GM21528 (cell line): Measurements from ENCODE around the gene FAM135A.
"Not testable (repeated sequence)": the region's sequence is repeated elsewhere in the genome, so short reads cannot be mapped to it uniquely, and the experiment has no call there.

Experiments used
- ATAC-seq: cut with Tn5 transposase; IDR thresholded peaks from one replicate; pipeline ENCODE4 v1.9.1; 2021; ENCODE audit warnings: mild to moderate bottlenecking, moderate library complexity; ENCODE audit not compliant: unreplicated experiment, low FRiP score

Gene FAM135A

DNA sequence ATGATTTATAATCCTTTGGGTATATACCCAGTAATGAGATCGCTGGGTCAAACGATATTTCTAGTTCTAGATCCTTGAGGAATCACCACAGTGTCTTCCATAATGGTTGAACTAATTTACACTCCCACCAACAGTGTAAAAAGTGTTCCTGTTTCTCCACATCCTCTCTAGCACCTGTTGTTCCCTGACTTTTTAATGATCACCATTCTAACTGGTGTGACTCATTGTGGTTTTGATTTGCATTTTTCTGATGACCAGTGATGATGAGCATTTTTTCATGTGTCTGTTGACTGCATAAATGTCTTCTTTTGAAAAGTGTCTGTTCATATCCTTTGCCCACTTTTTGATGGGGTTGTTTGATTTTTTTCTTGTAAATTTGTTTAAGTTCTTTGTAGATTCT lies 40.6 kb downstream of the FAM135A start:
- not testable (repeated sequence) for ATAC-seq

DNA sequence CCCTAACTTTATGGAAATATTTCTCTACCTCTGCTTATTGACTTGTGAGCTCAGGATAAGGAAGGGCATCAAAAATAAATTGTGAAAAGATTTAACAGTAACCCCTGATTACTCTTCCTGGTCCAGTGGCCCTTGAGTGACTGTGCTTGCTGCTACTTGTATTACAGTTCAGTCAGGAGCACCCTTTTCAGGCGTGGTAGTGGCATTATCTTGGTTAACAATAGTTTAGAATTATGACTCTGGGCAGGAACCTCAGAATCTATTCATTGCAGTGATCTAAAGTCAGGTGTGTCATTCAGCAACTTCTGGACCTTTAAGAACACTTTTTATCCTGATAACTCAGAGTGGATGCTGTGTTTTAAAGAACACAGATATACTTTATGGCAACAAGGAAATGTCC lies 43.4 kb downstream of the FAM135A start:
- ATAC-seq: no peak

DNA sequence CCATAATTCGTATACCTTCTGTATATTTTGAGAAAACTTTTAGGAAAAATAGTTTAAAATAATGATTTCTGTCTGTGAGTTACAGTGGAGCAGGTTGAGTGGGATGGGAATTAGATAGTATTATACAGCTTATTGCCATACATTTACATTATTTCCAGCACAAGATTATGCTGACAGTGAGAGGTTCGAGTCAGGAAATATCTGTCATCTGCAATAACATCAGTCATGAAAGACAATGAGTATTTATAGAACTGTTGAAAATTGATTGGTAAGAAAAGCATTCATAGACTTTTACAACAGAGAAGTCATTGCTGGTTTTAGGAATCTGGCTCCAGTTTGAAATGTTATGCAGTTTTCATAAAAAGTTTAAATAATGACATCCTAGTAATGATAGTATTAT lies 45.9 kb downstream of the FAM135A start:
- no peak for ATAC-seq

DNA sequence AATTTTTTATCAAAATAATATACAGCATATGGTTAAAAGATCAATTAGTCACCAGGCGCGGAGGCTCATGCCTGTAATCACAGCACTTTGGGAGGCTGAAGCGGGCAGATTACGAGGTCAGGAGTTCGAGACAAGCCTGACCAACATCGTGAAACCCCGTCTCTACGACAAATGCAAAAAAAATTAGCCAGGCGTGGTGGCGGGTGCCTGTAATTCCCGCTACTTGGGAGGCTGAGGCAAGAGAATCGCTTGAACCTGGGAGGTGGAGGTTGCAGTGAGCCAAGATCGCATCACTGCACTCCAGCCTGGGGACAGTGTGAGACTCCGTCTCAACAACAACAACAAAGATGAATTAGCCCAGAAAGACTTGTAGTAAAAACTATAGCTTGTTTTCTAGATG lies 46.4 kb downstream of the FAM135A start:
- not testable (repeated sequence) for ATAC-seq

DNA sequence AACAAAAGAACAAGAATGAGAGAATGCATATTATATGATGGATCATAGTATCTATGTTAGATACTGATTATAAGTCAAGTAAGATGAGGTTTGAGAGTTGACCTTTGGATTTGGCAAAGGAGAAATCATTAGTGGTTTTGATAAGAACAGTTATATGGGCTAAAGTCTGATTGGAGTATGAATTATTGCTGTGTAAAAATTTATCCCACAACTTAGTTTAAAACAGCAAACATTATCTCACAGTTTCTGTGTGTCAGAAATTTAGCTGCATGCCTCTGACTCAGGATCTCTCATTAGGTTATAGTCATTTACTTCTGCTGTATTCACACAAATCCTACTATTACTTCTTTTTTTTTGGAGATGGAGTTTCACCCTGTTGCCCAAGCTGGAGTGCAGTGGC lies 56.7 kb downstream of the FAM135A start:
- ATAC-seq: no peak

DNA sequence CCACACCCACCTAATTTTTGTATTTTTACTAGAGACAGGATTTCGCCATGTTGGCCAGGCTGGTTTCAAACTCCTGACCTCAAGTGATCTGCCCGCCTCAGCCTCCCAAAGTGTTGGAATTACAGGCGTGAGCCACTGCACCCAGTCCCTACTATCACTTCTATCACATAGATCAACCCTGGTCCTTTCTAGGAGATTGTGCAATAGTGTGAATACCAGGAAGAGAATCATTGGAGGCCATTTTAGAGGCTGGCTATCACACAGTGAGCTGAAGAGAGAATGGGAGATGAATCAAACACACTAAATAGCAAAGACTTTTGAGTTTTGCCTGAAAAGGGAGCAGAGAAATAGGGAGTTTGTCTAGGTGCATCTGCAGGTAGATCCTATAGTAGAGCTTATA lies 57.2 kb downstream of the FAM135A start:
- not testable (repeated sequence) for ATAC-seq

DNA sequence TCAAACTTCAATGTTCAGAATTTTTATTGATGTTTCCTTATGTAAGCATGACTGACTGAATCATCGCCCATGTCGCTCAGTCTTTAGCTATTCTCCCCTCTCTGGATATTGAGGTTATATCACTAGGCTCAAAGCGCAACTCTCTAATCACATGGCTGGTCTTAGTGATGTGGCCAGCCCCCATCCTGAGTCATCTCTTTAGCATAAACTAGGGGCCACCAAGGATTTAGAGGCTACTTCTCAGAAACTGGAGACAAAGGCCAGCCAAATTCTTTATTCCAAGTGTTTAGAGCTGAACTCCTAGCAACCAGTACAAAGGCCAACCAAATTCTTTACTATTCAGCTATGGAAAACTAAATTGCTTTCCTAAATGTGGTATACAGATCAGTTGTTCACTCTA lies 61.4 kb downstream of the FAM135A start:
- ATAC-seq: no peak

DNA sequence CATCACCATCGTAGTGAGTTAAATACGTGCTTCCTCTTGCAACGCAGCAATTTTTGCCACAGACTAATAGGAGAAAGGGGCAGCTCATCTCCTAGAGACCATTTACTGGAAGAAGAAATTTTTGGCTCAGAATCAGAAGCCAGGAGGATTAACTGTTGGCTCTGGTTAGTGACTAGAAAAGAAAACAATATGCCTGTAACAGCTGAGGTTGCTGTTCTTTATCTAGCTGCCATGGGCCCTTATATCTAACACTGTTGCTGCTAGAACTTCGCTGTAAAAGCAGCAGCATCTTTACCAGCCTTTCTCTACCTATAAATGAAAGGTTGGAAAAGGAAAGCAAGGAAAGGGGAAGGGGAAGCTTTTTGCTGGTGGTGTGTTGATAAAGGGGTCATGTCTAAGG lies 65.9 kb downstream of the FAM135A start:
- no peak for ATAC-seq

DNA sequence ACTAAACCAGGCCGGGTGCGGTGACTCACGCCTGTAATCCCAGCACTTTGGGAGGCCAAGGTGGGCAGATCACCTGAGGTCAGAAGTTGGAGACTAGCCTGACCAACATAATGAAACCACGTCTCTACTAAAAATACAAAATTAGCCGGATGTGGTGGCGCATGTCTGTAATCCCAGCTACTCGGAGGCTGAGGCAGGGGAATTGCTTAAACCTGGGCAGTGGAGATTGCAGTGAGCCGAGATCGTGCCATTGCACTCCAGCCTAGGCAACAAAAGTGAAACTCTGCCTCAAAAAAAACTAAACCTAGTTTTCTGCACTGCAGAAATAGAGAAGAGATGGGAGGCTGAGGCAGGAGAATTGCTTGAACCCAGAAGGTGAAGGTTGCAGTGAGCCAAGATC lies 73.3 kb downstream of the FAM135A start:
- not testable (repeated sequence) for ATAC-seq

DNA sequence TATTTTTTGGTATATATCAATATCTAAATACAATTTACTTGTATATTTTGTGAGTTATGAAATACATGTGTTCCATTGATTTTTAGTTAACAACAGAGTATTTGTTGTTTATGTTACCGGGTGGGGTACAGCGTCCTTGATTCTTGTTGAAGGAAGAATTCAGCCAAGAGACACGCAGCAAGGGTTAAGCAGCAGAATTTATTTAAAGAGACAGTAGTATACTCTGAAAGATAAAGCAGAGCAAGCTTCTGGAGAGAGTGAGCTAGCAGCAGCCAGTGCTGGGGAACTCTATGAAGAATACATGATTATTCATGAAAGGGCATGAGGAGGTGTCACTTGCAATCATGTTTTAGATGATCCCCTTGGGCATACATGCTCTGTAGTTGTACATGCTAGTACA lies 76.1 kb downstream of the FAM135A start:
- no peak for ATAC-seq

DNA sequence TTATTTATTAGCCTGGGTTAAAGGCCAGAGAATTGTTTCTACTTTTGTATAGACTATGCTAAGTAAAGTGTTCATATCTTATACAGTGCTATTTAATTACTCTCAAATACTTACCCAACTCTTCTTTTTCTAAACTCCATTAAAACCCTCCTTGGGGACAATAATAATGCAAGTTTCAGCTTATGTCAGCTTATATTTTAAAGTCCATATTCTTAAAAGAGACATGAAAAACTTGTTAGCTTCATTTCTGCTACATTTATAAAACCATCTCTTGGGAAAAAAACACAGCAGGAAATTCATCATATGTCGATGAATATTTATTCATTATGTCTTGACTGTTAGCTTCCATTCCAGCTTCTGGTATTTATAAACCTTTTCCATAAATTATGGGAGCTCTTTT lies 81.5 kb downstream of the FAM135A start:
- no peak for ATAC-seq

DNA sequence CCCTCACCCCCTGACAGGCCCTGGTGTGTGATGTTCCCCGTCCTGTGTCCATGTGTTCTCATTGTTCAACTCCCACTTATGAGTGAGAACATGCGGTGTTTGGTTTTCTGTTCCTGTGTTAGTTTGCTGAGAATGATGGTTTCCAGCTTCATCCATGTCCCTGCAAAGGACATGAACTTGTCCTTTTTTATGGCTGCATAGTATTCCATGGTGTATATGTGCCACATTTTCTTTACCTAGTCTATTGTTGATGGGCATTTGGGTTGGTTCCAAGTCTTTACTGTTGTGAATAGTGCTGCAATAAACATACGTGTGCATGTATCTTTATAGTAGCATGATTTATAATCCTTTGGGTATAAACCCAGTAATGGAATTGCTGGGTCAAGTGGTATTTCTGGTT lies 82.5 kb downstream of the FAM135A start:
- ATAC-seq: not testable (repeated sequence)

DNA sequence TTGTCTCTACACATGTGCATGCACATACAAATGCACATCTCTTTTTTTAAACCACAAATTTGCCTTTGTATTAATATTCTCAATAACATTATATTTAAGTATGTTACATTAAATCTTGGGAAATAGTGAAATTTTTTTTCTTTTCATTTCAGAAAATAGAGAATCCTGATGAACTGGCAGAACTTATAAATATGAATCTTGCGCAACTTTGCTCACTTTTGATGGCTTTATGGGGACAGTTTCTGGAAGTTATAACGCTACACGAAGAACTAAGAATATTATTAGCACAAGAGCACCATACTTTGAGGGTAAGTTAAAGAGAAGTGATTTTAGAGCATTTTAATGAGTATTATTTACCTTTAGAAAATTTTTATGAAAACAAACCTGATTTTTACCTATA lies 89.2 kb downstream of the FAM135A start:
- no peak for ATAC-seq

DNA sequence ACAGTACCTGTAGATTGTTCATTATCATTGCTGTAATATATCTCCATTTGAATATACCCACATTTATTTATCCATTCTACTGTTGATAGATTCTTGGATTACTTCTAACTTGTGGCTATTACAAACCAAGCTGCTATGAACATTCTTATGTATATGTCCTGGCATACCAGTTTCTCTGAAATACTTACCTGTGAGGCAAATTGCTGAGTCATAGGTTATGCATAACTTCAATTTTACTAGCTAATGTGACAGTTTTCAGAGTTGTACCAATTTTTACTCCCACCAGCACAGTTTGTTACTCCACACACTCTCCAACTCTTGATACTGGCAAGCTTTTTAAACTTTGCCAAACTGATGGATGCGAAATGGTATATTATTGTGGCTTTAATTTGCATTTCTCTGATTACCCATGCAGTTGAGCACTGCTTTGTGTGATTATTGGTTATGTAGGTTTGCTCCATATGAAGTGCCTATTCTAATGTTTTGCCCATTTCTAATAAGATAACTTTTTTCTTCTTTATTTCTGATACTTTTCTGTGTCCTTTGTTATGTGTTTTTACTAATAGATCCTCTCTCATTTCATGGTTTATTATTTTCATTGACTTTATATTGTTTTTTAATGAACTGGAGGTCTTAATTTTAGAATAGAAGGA lies 90.6 kb downstream of the FAM135A start:
- no peak for ATAC-seq

DNA sequence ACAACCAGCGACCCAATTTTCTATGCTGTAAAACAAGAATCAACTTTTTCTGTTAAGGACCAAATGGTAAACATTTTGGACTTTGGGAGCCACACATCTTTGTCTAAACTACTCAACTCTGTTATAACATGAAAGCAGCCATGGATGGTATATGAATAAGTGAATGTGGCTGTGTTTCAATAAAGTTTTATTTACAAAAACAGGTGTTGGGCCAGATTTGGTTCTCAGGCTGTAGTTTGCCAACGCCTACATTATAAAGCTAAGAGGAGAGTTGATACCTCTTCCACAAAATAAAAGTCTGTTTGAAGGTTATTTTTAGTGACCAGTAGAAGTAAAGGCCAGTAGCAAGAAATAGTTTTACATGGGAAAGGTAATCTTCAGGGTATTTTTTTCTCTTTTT lies 93.0 kb downstream of the FAM135A start:
- ATAC-seq: no peak

DNA sequence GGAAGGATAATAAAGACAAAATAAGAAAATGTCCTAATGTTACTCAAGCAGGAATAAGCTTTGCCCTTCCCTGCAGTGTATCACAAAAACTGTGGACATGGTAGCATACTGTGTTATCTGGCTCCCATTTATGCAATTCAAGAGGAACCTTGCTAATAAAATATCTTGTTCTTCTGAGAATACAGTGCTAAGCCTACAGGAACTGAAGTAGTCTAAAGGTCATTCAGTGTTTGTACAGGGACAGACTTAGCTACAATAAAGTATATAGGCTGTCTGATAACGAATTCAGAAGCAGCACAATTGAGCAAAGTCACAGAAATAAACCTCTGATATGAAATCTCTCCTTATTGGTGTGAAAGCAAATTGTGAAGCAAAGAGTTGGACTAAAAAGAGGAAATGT lies 93.9 kb downstream of the FAM135A start:
- ATAC-seq: no peak

DNA sequence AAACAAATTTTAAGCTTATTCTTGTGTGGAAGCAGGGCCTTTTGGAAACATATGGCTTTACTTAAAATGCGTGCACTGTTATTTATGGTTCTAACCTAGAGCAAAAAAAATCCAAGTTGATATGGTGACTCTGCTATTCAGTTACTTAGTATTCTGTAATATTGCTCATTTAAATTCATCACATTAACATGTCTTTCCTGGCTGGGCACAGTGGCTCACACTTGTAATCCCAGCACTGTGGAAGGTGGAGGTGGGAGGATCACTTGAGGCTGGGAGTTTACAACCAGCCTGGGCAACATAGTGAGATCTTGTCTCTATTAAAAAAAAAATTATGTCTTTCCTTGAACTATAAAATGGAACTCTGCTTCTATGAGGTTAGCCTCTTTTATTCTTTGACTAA lies 95.6 kb downstream of the FAM135A start:
- no peak for ATAC-seq

DNA sequence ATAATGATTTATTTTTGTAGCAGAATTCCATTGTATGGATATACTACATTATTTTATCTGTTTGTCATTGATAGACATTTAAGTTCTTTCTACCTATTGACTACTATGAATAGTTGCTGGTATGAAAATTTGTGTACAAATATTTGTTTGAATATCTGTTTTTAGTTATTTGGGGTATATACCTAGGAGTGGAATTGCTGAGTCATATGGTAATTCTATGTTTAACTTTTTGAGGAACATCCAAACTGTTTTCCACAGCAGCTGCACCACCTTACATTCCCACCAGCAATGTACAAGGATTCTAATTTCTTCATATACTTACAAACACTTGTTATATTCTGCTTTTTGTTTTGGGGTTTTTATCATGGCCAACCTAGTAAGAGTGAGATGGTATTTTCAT lies 97.3 kb downstream of the FAM135A start:
- ATAC-seq: no peak

DNA sequence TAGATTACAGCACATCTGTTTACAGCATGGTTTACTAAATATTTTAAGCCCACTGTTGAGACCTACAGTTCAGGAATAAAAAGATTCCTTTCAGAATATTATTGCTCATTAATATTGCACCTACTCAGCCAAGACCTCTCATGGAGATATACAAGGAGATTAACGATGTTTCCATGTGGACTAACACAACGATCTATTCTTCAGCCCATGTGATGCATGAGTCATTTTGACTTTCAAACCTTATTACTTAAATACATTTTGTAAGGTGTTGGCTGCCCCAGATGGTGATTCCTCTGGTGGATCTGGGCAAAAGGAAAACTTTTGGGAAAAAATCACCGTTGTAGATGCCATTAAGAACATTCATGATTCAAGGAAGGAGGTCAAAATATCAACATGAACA lies 105.4 kb downstream of the FAM135A start:
- ATAC-seq: no peak

DNA sequence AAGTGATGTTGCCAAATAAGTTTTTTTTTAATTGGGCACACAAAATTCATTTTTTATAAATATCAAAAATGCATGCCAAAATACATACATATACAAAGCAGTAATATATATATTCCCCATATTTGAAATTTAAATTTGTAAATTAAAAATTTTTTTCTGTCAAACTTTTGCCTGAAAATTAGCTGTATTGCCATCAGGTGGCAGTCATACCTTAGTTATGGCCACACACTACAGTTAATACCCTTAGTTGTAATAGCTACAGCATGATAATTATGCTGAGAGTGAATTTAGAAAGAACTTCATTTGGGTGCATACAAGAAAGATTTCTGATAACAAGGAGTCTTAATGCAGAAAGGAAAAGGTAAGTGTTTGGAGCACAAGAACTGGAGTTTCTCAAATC lies 107.3 kb downstream of the FAM135A start:
- ATAC-seq: no peak

DNA sequence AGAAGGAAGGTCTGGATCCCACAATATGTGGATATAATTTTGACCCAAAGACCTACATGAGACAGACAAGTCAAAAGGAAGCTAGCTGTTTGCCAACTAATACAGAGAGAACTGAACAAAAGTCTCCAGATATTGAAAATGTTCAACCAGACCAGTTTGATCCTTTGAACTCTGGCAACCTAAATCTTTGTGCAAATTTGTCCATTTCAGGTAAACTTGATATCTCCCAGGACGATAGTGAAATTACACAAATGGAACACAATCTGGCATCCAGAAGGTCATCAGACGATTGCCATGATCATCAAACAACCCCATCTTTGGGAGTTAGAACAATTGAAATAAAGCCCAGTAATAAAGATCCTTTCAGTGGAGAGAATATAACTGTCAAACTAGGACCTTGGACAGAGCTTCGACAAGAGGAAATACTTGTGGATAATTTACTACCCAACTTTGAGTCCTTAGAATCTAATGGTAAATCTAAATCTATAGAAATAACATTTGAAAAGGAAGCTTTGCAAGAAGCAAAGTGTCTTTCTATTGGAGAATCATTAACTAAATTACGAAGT lies 111.5 kb downstream of the FAM135A start:
- no peak for ATAC-seq

DNA sequence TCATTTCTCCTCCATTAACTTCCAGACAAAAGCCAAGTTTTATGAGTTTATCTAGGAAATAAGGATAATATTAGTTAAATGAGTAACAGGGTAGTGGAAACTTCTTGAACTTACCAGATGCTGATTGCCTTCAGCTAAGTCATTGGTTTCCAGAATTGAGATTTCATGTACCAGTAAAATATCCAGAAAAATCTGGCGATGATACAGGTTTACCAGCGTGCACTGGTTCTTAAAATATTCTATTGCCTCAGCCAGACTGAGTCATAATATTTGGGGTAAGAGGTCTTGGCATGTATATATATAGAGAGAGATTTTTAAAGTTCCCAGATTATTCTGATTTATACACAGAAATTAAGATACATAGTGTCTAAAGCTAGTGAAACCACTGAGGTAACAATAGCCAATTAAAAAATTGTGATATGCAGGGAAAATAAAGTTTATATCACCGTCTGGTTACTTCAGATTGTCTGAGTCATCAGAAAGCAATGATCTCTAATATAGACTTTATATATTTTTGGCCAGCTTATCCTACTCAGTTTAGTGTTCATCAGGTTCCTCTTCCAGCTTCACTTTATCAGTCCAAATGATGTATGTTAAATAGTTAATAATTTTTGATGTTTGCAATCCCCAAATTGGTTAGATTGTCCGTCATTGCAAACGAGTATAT lies 113.9 kb downstream of the FAM135A start:
- ATAC-seq: no peak
